Measurements from ENCODE around the gene PRR14. TPM values are rescaled to one million over a fixed set of nuclear protein-coding genes. Genes with fewer than 3 reads are reported as not detected.

PRR14 gene
- total RNA-seq, 3 donors from 2014 or later (not counting 1 experiment from before 2014, with no cell fraction given): 81.0 to 110 (median 101) TPM

DNA sequence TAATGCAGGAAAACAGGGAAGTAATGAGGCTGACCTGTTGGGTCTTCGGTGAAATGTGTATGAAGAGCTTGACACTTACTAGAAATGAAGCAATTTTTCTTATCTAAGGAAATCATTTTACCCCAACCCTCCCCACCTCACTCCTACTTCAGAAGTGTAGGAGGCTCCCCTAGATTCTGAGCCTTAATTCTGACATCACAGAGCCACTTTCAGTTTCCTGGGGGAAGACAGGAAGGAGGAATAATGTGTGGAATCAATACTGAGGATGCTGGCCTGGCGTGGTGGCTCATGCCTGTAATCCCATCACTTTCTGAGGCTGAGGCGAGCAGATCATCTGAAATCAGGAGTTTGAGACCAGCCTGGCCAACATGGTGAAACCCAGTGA is 27.8 kb downstream of the PRR14 start:
- no peak overlapping the region for H3K4me3 Mint-ChIP-seq
- TF ChIP-seq, protein P1, sequence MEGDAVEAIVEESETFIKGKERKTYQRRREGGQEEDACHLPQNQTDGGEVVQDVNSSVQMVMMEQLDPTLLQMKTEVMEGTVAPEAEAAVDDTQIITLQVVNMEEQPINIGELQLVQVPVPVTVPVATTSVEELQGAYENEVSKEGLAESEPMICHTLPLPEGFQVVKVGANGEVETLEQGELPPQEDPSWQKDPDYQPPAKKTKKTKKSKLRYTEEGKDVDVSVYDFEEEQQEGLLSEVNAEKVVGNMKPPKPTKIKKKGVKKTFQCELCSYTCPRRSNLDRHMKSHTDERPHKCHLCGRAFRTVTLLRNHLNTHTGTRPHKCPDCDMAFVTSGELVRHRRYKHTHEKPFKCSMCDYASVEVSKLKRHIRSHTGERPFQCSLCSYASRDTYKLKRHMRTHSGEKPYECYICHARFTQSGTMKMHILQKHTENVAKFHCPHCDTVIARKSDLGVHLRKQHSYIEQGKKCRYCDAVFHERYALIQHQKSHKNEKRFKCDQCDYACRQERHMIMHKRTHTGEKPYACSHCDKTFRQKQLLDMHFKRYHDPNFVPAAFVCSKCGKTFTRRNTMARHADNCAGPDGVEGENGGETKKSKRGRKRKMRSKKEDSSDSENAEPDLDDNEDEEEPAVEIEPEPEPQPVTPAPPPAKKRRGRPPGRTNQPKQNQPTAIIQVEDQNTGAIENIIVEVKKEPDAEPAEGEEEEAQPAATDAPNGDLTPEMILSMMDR (IDR thresholded peaks at IDR 0.05): no peak
- H3K4me1 Mint-ChIP-seq: no peaks in the 10 kb centered on the region
- no peaks in the 10 kb centered on the region for H3K9me3 Mint-ChIP-seq
- no peaks in the 10 kb centered on the region for H3K9me3 ChIP-seq (ENCODE audit: control insufficient read depth, insufficient read depth, low read length)
- DNase-seq (no peak), ATAC-seq (no peak)
- no peaks in the 10 kb centered on the region for H3K36me3 ChIP-seq (ENCODE audit: control insufficient read depth, insufficient read depth, low read length)
- no peaks in the 10 kb centered on the region for H3K4me1 ChIP-seq (ENCODE audit: control insufficient read depth, insufficient read depth, low read length)
- H3K27me3 Mint-ChIP-seq (ENCODE audit: low read depth in 2 of 2): no peaks in the 10 kb centered on the region
- H3K27me3 ChIP-seq (ENCODE audit: control insufficient read depth, insufficient read depth, low read length): no peaks in the 10 kb centered on the region
- no peaks in the 10 kb centered on the region for H3K36me3 Mint-ChIP-seq
- intact Hi-C loops (cut with micrococcal nuclease): no loop called here
- H3K27ac ChIP-seq (ENCODE audit: low read length): no peak overlapping the region
- WGBS (ENCODE audit: insufficient coverage): 94% methylated on average over 2 of the region's 3 CpGs
- no peak overlapping the region for H3K27ac Mint-ChIP-seq
- H3K4me3 ChIP-seq (ENCODE audit: low read length): no peak overlapping the region

DNA sequence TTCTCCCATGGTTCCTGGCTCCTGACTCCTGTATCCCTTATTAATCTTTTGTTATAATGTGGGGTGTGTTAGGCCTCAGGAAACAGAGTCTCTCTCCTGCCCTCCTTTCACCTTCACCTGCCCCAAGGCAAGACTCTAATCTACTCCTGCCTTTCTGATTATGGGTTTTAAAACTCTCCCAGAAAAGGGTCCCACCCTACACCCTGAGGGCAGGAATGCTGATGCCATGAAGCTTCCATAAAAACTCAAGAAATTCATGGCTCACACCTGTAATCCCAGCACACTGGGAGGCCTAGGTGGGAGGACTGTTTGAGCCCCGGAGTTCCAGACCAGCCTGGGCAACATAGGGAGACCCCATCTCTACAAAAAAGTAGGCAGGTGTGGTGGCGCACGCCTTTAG is 29.6 kb downstream of the PRR14 start:
- no peak for ATAC-seq
- Mint-ChIP-seq H3K27me3 (ENCODE audit: low read depth in 2 of 2) (no peaks in the 10 kb centered on the region), H3K4me1 (no peaks in the 10 kb centered on the region), H3K27ac (no peak overlapping the region), H3K4me3 (no peak overlapping the region), H3K9me3 (no peaks in the 10 kb centered on the region), H3K36me3 (no peaks in the 10 kb centered on the region)
- Histone ChIP-seq H3K27ac (ENCODE audit: low read length) (no peak overlapping the region), H3K4me3 (ENCODE audit: low read length) (no peak overlapping the region), H3K27me3 (ENCODE audit: control insufficient read depth, insufficient read depth, low read length) (no peaks in the 10 kb centered on the region), H3K36me3 (ENCODE audit: control insufficient read depth, insufficient read depth, low read length) (no peaks in the 10 kb centered on the region), H3K9me3 (ENCODE audit: control insufficient read depth, insufficient read depth, low read length) (no peaks in the 10 kb centered on the region), H3K4me1 (ENCODE audit: control insufficient read depth, insufficient read depth, low read length) (no peaks in the 10 kb centered on the region)
- WGBS (ENCODE audit: insufficient coverage): 89% methylated on average over 3 of the region's 3 CpGs
- DNase-seq: no peak
- intact Hi-C loops (cut with micrococcal nuclease): no loop called here
- TF ChIP-seq, protein P1 (IDR thresholded peaks at IDR 0.05): no peak

- no peak overlapping the region for H3K4me3 ChIP-seq (ENCODE audit: low read length)
- no peaks in the 10 kb centered on the region for H3K36me3 Mint-ChIP-seq
- no peaks in the 10 kb centered on the region for H3K36me3 ChIP-seq (ENCODE audit: control insufficient read depth, insufficient read depth, low read length)
- peaks cover 2% of the 10 kb centered on the region for H3K4me1 ChIP-seq (ENCODE audit: control insufficient read depth, insufficient read depth, low read length)
- H3K9me3 ChIP-seq (ENCODE audit: control insufficient read depth, insufficient read depth, low read length): no peaks in the 10 kb centered on the region
- 92% methylated on average over 4 of the region's 4 CpGs for WGBS (ENCODE audit: insufficient coverage)
- no peaks in the 10 kb centered on the region for H3K27me3 ChIP-seq (ENCODE audit: control insufficient read depth, insufficient read depth, low read length)
- H3K27ac Mint-ChIP-seq: no peak overlapping the region
- no peak overlapping the region for H3K27ac ChIP-seq (ENCODE audit: low read length)
- no peaks in the 10 kb centered on the region for H3K9me3 Mint-ChIP-seq
- H3K27me3 Mint-ChIP-seq (ENCODE audit: low read depth in 2 of 2): no peaks in the 10 kb centered on the region
- intact Hi-C loops (cut with micrococcal nuclease): no loop called here
- H3K4me1 Mint-ChIP-seq: peaks cover 3 to 4% of the 10 kb centered on the region in 2 donors
- DNase-seq (no peak), ATAC-seq (no peak)
- no peak overlapping the region for H3K4me3 Mint-ChIP-seq
- TF ChIP-seq, protein P1 (IDR thresholded peaks at IDR 0.05): no peak
Measured at GRCh38 chr16:30688701-30689100, 37.9 kb downstream of the PRR14 start.

DNA sequence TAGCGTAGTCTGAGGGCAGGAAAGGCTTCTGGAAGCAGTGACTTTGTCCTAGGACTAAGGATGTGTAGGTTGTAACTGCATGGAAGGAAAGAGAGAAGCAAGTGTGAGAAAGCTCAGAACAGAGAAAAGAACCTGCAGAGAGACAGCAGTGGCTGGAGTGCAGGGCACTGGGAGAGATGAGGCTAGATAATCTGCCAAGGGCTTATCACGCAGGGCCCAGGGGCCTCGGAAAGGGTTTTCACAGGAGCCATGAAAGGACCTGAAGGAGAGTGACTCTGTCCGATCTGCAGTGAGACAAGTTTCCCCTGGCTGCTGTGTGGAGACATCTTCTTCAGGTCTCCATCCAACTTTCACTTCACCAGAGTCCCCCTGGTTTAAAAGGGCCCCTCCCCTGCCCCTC is 41.1 kb downstream of the PRR14 start:
- Histone ChIP-seq H3K27ac (ENCODE audit: low read length) (no peak overlapping the region), H3K9me3 (ENCODE audit: control insufficient read depth, insufficient read depth, low read length) (no peaks in the 10 kb centered on the region), H3K4me3 (ENCODE audit: low read length) (no peak overlapping the region), H3K27me3 (ENCODE audit: control insufficient read depth, insufficient read depth, low read length) (no peaks in the 10 kb centered on the region), H3K4me1 (ENCODE audit: control insufficient read depth, insufficient read depth, low read length) (peaks cover 7% of the 10 kb centered on the region), H3K36me3 (ENCODE audit: control insufficient read depth, insufficient read depth, low read length) (no peaks in the 10 kb centered on the region)
- H3K9me3 Mint-ChIP-seq: no peaks in the 10 kb centered on the region
- peaks cover 5 to 6% of the 10 kb centered on the region in 2 donors for H3K4me1 Mint-ChIP-seq
- DNase-seq: no peak
- H3K4me3 Mint-ChIP-seq: no peak overlapping the region
- no peaks in the 10 kb centered on the region for H3K36me3 Mint-ChIP-seq
- TF ChIP-seq, protein P1 (IDR thresholded peaks at IDR 0.05): no peak
- WGBS (ENCODE audit: insufficient coverage): 97% methylated on average over 4 of the region's 4 CpGs
- no peak for ATAC-seq
- no peaks in the 10 kb centered on the region for H3K27me3 Mint-ChIP-seq (ENCODE audit: low read depth in 2 of 2)
- intact Hi-C loops (cut with micrococcal nuclease): loop anchor here (10.0 kb wide), 1 partner anchor 57 kb away; no protein-coding TSS in a partner anchor
- no peak overlapping the region for H3K27ac Mint-ChIP-seq
